ENCODE results near the gene BBC3.

GRCh38 chr19:47280183-47280797 lies 49.3 kb upstream of the BBC3 start:
- no peak for TF ChIP-seq POLR2A (IDR thresholded peaks at IDR 0.05)
- TF ChIP-seq CTCF (IDR thresholded peaks at IDR 0.05), result no peak
- TF ChIP-seq EP300 (IDR thresholded peaks at IDR 0.05), result no peak

Data from ovary (tissue), 3 donors.